Panc1 (cell line): Measurements from ENCODE around the gene EGFL7. TPM values are rescaled to one million over a fixed set of nuclear protein-coding genes. Genes with fewer than 3 reads are reported as not detected.

Source experiments
- ATAC-seq: fragments of 200-7000 bp; cut with Tn5 transposase; 2 replicates; pipeline ENCODE4 v1.9.1; 2020; ENCODE audit warnings: mild to moderate bottlenecking, moderate library complexity
- Bru-seq: library from RNA; stranded (reverse); fragments of 400-500 nt; gene quantifications from one replicate; lab custom pipeline; 2021; lab: Mats Ljungman, UMichigan
- BruChase-seq, 2 experiments: library from RNA; stranded (reverse); fragments of 400-500 nt; gene quantifications; one replicate each; lab custom pipeline; 2021; lab: Mats Ljungman, UMichigan
- BruUV-seq: library from RNA; stranded (reverse); fragments of 400-500 nt; replicated peaks from 2 replicates; lab custom pipeline; 2021; lab: Mats Ljungman, UMichigan
- CTCF ChIA-PET: fragments of 300-600 bp; sonication (Branson Sonifier 250); formaldehyde crosslinking; loops from one replicate; lab custom pipeline; 2022; ENCODE audit warnings: antibody characterized with exemption; lab: Charles Lee
- POLR2A ChIA-PET: fragments of 300-600 bp; sonication (Branson Sonifier 250); formaldehyde crosslinking; loops from one replicate; lab custom pipeline; 2022; ENCODE audit warnings: antibody characterized with exemption; lab: Charles Lee
- DNase-seq: peaks from one replicate; pipeline ENCODE4 v3.0.0-alpha.2; 2010; ENCODE audit warnings: low read depth, low spot score
- H3K27ac ChIP-seq: 2 replicates; pipeline ENCODE4 v1.5.1; 2011; ENCODE audit warnings: mild to moderate bottlenecking, low read length, inconsistent platforms
- H3K27me3 ChIP-seq: fragments of 200-500 bp; sonication (Bioruptor generic); 2 replicates; pipeline ENCODE4 v1.6.0; 2014; ENCODE audit warnings: low read length, inconsistent platforms; ENCODE audit not compliant: control insufficient read depth, insufficient read depth
- H3K36me3 ChIP-seq: fragments of 200-500 bp; sonication (Bioruptor generic); 2 replicates; pipeline ENCODE4 v1.5.1; 2014; ENCODE audit warnings: inconsistent platforms, mild to moderate bottlenecking, low read length, moderate library complexity; ENCODE audit not compliant: control insufficient read depth, insufficient read depth
- H3K4me1 ChIP-seq: 2 replicates; pipeline ENCODE4 v1.5.1; 2011; ENCODE audit warnings: inconsistent platforms, mild to moderate bottlenecking, low read length, moderate library complexity; ENCODE audit not compliant: control insufficient read depth, insufficient read depth
- H3K4me3 ChIP-seq, 2 experiments: 2 replicates each; pipeline ENCODE4 v1.5.1; 2011 to 2012; ENCODE audit warnings: low read depth in 2 of 2, low read length in 2 of 2, mild to moderate bottlenecking in 2 of 2, inconsistent platforms in 1 of 2, moderate library complexity in 1 of 2
- H3K9me3 ChIP-seq: fragments of 200-500 bp; sonication (Bioruptor generic); 2 replicates; pipeline ENCODE4 v1.5.1; 2014; ENCODE audit warnings: low read depth, mild to moderate bottlenecking, inconsistent platforms, low read length, moderate library complexity; ENCODE audit not compliant: control insufficient read depth, insufficient read depth
- CTCF ChIP-seq: fragments of 450-650 bp; IDR thresholded peaks from 2 replicates; pipeline ENCODE4 v1.5.1; 2017; ENCODE audit warnings: mild to moderate bottlenecking
- POLR2AphosphoS5 ChIP-seq: IDR thresholded peaks from 2 replicates; pipeline ENCODE4 v1.6.1; 2012; ENCODE audit warnings: mild to moderate bottlenecking, low read depth, low read length, moderate library complexity
- REST ChIP-seq, 2 experiments: IDR thresholded peaks; 2 replicates each; pipeline ENCODE4 v1.6.1; 2011 to 2012; ENCODE audit warnings: low read depth in 2 of 2, control low read depth in 1 of 2, low read length in 1 of 2, mild to moderate bottlenecking in 1 of 2, moderate library complexity in 1 of 2; ENCODE audit not compliant: insufficient read depth in 1 of 2
- SIN3A ChIP-seq: IDR thresholded peaks from 2 replicates; pipeline ENCODE4 v1.6.1; 2012; ENCODE audit warnings: low read depth, mild to moderate bottlenecking, low read length, moderate library complexity, borderline replicate concordance; ENCODE audit not compliant: insufficient read depth
- TCF7L2 ChIP-seq: IDR thresholded peaks from 2 replicates; pipeline ENCODE4 v1.6.1; 2011; ENCODE audit warnings: mild to moderate bottlenecking, low read depth, low read length, inconsistent platforms
- in situ Hi-C: cut with HindIII; loops from 2 replicates; pipeline ENCODE4 v1.10.0; 2016; ENCODE audit warnings: low sequenced_read_pairs, low pct_unique_long_range_greater_than_20kb
- intact Hi-C: fragments of 100-400 bp; cut with micrococcal nuclease; formaldehyde crosslinking; loops from one replicate; pipeline ENCODE4 v1.10.0; 2022; ENCODE audit not compliant: unreplicated experiment
- long read RNA-seq: library from polyadenylated mRNA; unstranded; transcript quantifications from one replicate; pipeline ENCODE4 v2.0.0, GENCODE V29; 2021; ENCODE audit not compliant: unreplicated experiment
- polyA plus RNA-seq: library from polyadenylated mRNA; unstranded; fragments of >200 nt; gene quantifications from one replicate; pipeline ENCODE4 v1.2.1, GENCODE V29; 2012; ENCODE audit warnings: missing spikeins; ENCODE audit not compliant: insufficient read length
- total RNA-seq: library from RNA; stranded (reverse); gene quantifications from one replicate; pipeline ENCODE4 v1.2.1, GENCODE V29; 2021; ENCODE audit not compliant: unreplicated experiment

The EGFL7 gene
- 42.3 TPM for total RNA-seq
- 81.9 TPM for polyA plus RNA-seq
- Bru-seq, nascent RNA, result percentile 37 among the genes with signal in this experiment
- percentile 40 among the genes with signal in this experiment for BruChase-seq, experiment 1, labeled RNA remaining after a 2-hour chase
- BruChase-seq, experiment 2, labeled RNA remaining after a 6-hour chase, result percentile 44 among the genes with signal in this experiment
- long read RNA-seq, transcript EGFL7-202 (9 exons, 1,282 nt), result major isoform, 28 of 80 reads
- long read RNA-seq, partial matches to known transcripts, result 30 of 80 reads
- long read RNA-seq, other reads (novel, unspliced or antisense), result 22 of 80 reads

- in situ Hi-C loops, result no loop called here
- no peaks in the 10 kb centered on the region for H3K36me3 ChIP-seq
- no TSS peak for BruUV-seq
- ChIA-PET POLR2A (no interaction called here), CTCF (no interaction called here)
- peaks cover 15% of the 10 kb centered on the region for H3K4me1 ChIP-seq
- H3K27ac ChIP-seq, result no peak within 1 kb of the TSS
- H3K27me3 ChIP-seq, result no peaks in the 10 kb centered on the region
- intact Hi-C loops, result no loop called here
- no peak for TF ChIP-seq TCF7L2
- TF ChIP-seq POLR2AphosphoS5, result no peak
- no peak for TF ChIP-seq CTCF
- TF ChIP-seq REST (IDR thresholded peaks at IDR 0.05; ENCODE audit: insufficient read depth in 1 of 2, low read depth in 2 of 2, low read length in 1 of 2), result no peak
- no peak for TF ChIP-seq SIN3A
- H3K9me3 ChIP-seq, result no peaks in the 10 kb centered on the region
- no peak for DNase-seq
- ATAC-seq, result no peak
- H3K4me3 ChIP-seq, result no peak within 1 kb of the TSS
Measured at GRCh38 chr9:136662656-136663581, at the start of gene EGFL7. Gene EGFL7 (plus strand): TSS chr9:136662916. CDS start chr9:136668283, 5,367 bp downstream.

- DNase-seq, result no peak
- no peak overlapping the region for H3K27ac ChIP-seq
- no peak for ATAC-seq
- TF ChIP-seq POLR2AphosphoS5 (no peak), SIN3A (no peak), TCF7L2 (no peak), REST (IDR thresholded peaks at IDR 0.05; ENCODE audit: insufficient read depth in 1 of 2, low read depth in 2 of 2, low read length in 1 of 2) (no peak), CTCF (no peak)
- peaks cover 2% of the 10 kb centered on the region for H3K4me1 ChIP-seq
- ChIA-PET CTCF (no interaction called here), POLR2A (no interaction called here)
- H3K36me3 ChIP-seq, result no peaks in the 10 kb centered on the region
- H3K9me3 ChIP-seq, result no peaks in the 10 kb centered on the region
- H3K4me3 ChIP-seq, result no peak overlapping the region
- no peaks in the 10 kb centered on the region for H3K27me3 ChIP-seq
- BruUV-seq, result no TSS peak
- in situ Hi-C loops, result no loop called here
- intact Hi-C loops, result no loop called here
Measured at GRCh38 chr9:136613824-136614371, 48.8 kb upstream of the EGFL7 start.
